ENCODE measurements around the gene B4GALT1. TPM values are rescaled to one million over a fixed set of nuclear protein-coding genes. Genes with fewer than 3 reads are reported as not detected.

The B4GALT1 gene
- total and polyA plus RNA-seq, 2 donors (not counting 3 experiments of a cell fraction or from before 2014, with no cell fraction given): 61.4 to 66.5 TPM

GRCh38 chr9:33136721-33137670 lies 30.1 kb downstream of the B4GALT1 start:
- peaks cover 17% of the 10 kb centered on the region for H3K4me1 ChIP-seq (ENCODE audit: control insufficient read depth, extremely low read depth, insufficient read depth, low read length)
- FAIRE-seq (no peak), DNase-seq (ENCODE audit: low read depth, low spot score) (no peak)
- H4K20me1 ChIP-seq (replicated peaks; ENCODE audit: control insufficient read depth, extremely low read depth, insufficient read depth, low read length): no peaks in the 10 kb centered on the region
- H3K9me1 ChIP-seq (replicated peaks; ENCODE audit: control insufficient read depth, extremely low read depth, insufficient read depth, low read length): no peaks in the 10 kb centered on the region
- no peaks in the 10 kb centered on the region for H3K9me3 ChIP-seq (replicated peaks; ENCODE audit: control insufficient read depth, insufficient read depth, low read length)
- peaks cover 46% of the 10 kb centered on the region for H3K79me2 ChIP-seq (ENCODE audit: control insufficient read depth, insufficient read depth, low read length)
- CTCF ChIA-PET: interaction anchor here (1.1 kb wide), 1 partner anchor 14 kb away, joined by 3 read pairs; no protein-coding TSS in a partner anchor
- TF ChIP-seq POLR2A (IDR thresholded peaks at IDR 0.05; ENCODE audit: low read depth, low read length): no peak
- no peak for TF ChIP-seq CTCF (IDR thresholded peaks at IDR 0.05; ENCODE audit: extremely low read depth in 1 of 2, insufficient read depth in 1 of 2, low read depth in 1 of 2, low read length in 2 of 2)
- TF ChIP-seq JUN (IDR thresholded peaks at IDR 0.05; ENCODE audit: borderline replicate concordance, insufficient read depth, insufficient read length, low read depth): no peak
- TF ChIP-seq, protein P1, sequence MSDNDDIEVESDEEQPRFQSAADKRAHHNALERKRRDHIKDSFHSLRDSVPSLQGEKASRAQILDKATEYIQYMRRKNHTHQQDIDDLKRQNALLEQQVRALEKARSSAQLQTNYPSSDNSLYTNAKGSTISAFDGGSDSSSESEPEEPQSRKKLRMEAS (IDR thresholded peaks at IDR 0.05; ENCODE audit: insufficient read depth, insufficient read length): no peak
- TF ChIP-seq EZH2 (IDR thresholded peaks at IDR 0.05; ENCODE audit: borderline replicate concordance, low read depth, low read length, severe bottlenecking): no peak
- no peak for TF ChIP-seq MYC (IDR thresholded peaks at IDR 0.05; ENCODE audit: low read depth, low read length)
- TF ChIP-seq GATA2 (IDR thresholded peaks at IDR 0.05; ENCODE audit: insufficient read depth, insufficient read length, low read depth, low read length): no peak
- TF ChIP-seq POLR2AphosphoS5 (IDR thresholded peaks at IDR 0.05; ENCODE audit: insufficient read depth, low read depth, low read length): no peak
- no peak for TF ChIP-seq FOS (IDR thresholded peaks at IDR 0.05; ENCODE audit: borderline replicate concordance, insufficient read depth, low read length)
- dilution Hi-C loops (cut with MboI; ENCODE audit: extremely low pct_ligation_motif_present, low sequenced_read_pairs): no loop called here
- H3K27me3 ChIP-seq (ENCODE audit: control insufficient read depth in 2 of 2, insufficient read depth in 2 of 2, low read length in 2 of 2): no peaks in the 10 kb centered on the region
- H3K27ac ChIP-seq (ENCODE audit: insufficient read depth, low read depth, low read length): no peak overlapping the region
- H3K4me3 ChIP-seq (replicated peaks in 1 of 3; ENCODE audit: insufficient read depth in 1 of 3, low read depth in 1 of 3, low read length in 3 of 3): no peak overlapping the region
- POLR2A ChIA-PET: no interaction called here
- H3K9ac ChIP-seq (replicated peaks; ENCODE audit: extremely low read depth, insufficient read depth, low read length): no peak overlapping the region
- intact Hi-C loops (cut with micrococcal nuclease): no loop called here
- no TSS peak for BruUV-seq (replicated peaks)
- H3K4me2 ChIP-seq (ENCODE audit: insufficient read depth, low read length): no peak overlapping the region
- H2AFZ ChIP-seq (ENCODE audit: low read depth, low read length): no peak overlapping the region
- peaks cover 0 to 15% of the 10 kb centered on the region in 2 experiments for H3K36me3 ChIP-seq (ENCODE audit: control insufficient read depth in 2 of 2, extremely low read depth in 1 of 2, insufficient read depth in 2 of 2, low read length in 2 of 2)

All from endothelial cell of umbilical vein (primary cell).